DND-41 (cell line): ENCODE results near the gene ADAM20.

Source experiments
- EZH2 ChIP-seq: IDR thresholded peaks from 3 replicates; pipeline ENCODE4 v1.6.1; 2012; ENCODE audit warnings: borderline replicate concordance, low read depth, mild to moderate bottlenecking, moderate library complexity, low read length, inconsistent platforms; ENCODE audit not compliant: severe bottlenecking
- TF ChIP-seq, protein P1 (sequence below): IDR thresholded peaks from 2 replicates; pipeline ENCODE4 v1.5.1; 2012; ENCODE audit warnings: borderline replicate concordance, low read length, moderate library complexity, mild to moderate bottlenecking; ENCODE audit not compliant: poor library complexity, severe bottlenecking; ENCODE audit errors: extremely low read depth

DNA sequence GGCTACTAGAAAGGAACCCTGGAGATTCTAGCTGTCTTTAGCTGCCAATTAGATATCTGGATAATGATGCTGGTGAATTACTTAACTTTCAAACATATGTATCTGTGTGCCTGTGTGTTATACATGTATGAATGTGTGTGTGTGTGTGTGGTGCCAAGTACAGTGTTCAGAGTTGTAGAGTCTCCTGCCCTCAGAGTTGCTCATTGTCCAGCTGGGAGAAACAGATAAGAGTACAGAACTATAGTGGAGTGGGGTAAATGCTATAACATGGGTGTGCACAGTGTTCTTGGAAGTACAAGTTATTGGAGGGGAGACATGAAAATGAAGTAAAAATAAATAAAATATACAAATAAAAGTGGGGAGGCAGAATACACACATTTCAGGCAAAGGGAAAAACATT lies 23.6 kb upstream of the ADAM20 start:
- TF ChIP-seq, protein P1, sequence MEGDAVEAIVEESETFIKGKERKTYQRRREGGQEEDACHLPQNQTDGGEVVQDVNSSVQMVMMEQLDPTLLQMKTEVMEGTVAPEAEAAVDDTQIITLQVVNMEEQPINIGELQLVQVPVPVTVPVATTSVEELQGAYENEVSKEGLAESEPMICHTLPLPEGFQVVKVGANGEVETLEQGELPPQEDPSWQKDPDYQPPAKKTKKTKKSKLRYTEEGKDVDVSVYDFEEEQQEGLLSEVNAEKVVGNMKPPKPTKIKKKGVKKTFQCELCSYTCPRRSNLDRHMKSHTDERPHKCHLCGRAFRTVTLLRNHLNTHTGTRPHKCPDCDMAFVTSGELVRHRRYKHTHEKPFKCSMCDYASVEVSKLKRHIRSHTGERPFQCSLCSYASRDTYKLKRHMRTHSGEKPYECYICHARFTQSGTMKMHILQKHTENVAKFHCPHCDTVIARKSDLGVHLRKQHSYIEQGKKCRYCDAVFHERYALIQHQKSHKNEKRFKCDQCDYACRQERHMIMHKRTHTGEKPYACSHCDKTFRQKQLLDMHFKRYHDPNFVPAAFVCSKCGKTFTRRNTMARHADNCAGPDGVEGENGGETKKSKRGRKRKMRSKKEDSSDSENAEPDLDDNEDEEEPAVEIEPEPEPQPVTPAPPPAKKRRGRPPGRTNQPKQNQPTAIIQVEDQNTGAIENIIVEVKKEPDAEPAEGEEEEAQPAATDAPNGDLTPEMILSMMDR = no peak
- no peak for TF ChIP-seq EZH2
